SK-N-MC (cell line): ENCODE data around the gene RNF13.

ENCODE experiments used
- DNase-seq: peaks from one replicate; pipeline ENCODE4 v3.0.0-alpha.2; 2011; ENCODE audit warnings: low read depth, low spot score
- H3K27ac ChIP-seq: fragments of 200-600 bp; sonication (generic); 2 replicates; pipeline ENCODE4 v1.5.1; 2016; ENCODE audit warnings: mixed run types
- H3K36me3 ChIP-seq: fragments of 200-600 bp; sonication (generic); 2 replicates; pipeline ENCODE4 v1.6.1; 2017; ENCODE audit warnings: antibody characterized with exemption, low read length, mixed read lengths; ENCODE audit not compliant: insufficient read depth
- H3K4me3 ChIP-seq: fragments of 200-600 bp; sonication (generic); 2 replicates; pipeline ENCODE4 v1.5.1; 2016
- H3K9ac ChIP-seq: fragments of 200-600 bp; sonication (generic); 2 replicates; pipeline ENCODE4 v1.8.0; 2017; ENCODE audit warnings: mixed run types, mixed read lengths; ENCODE audit not compliant: insufficient read length
- H3K9me3 ChIP-seq: fragments of 200-600 bp; sonication (generic); 2 replicates; pipeline ENCODE4 v1.6.1; 2017; ENCODE audit warnings: low read depth, mild to moderate bottlenecking, antibody characterized with exemption, low read length, moderate library complexity, mixed read lengths
- EZH2 ChIP-seq: fragments of 200-600 bp; sonication (generic); IDR thresholded peaks from one replicate; pipeline ENCODE4 v1.6.1; 2017; ENCODE audit warnings: antibody characterized with exemption
- FOXP2 ChIP-seq: optimal IDR thresholded peaks from 2 replicates; pipeline ENCODE3; 2011; ENCODE audit warnings: mild to moderate bottlenecking, moderate library complexity; ENCODE audit not compliant: insufficient read depth; ENCODE audit errors: extremely low read length, control extremely low read depth
- POLR2AphosphoS5 ChIP-seq: IDR thresholded peaks from 2 replicates; pipeline ENCODE4 v1.6.1; 2012; ENCODE audit warnings: mild to moderate bottlenecking, low read depth, low read length, borderline replicate concordance

RNF13 gene

GRCh38 chr3:149839896-149840295, 26.9 kb downstream of the RNF13 start:
- Histone ChIP-seq H3K9ac (no peak overlapping the region), H3K4me3 (no peak overlapping the region), H3K27ac (no peak overlapping the region), H3K36me3 (no peaks in the 10 kb centered on the region), H3K9me3 (no peaks in the 10 kb centered on the region)
- TF ChIP-seq FOXP2 (no peak), POLR2AphosphoS5 (no peak), EZH2 (no peak)
- DNase-seq, result no peak

- Histone ChIP-seq H3K4me3 (no peak overlapping the region), H3K27ac (no peak overlapping the region), H3K36me3 (peaks cover 8% of the 10 kb centered on the region; the same call in 1 of the 2 replicates), H3K9ac (no peak overlapping the region), H3K9me3 (no peaks in the 10 kb centered on the region)
- DNase-seq, result no peak
- TF ChIP-seq POLR2AphosphoS5 (no peak), FOXP2 (no peak), EZH2 (no peak)
Observed at GRCh38 chr3:149843502-149843901, 30.5 kb downstream of the RNF13 start.

DNA sequence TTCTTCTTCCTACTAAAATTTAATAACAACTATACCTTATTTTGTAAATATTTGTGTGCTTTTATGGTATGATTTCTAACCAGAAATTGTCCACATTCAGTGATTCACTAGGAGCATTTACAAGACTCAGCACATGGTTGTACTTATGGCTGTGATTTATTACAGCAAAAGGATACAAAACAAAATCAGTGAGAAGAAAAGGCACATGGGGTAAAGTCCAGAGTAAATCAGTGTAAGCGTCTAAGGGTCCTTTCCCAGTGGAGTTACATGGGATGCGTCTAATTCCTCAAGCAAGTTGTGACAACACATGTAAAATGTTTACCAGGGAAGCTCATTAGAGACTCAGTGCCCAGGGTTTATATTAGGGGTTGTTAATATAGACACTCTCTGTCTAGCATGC, 31.1 kb downstream of the RNF13 start:
- no peak overlapping the region for H3K27ac ChIP-seq

DNA sequence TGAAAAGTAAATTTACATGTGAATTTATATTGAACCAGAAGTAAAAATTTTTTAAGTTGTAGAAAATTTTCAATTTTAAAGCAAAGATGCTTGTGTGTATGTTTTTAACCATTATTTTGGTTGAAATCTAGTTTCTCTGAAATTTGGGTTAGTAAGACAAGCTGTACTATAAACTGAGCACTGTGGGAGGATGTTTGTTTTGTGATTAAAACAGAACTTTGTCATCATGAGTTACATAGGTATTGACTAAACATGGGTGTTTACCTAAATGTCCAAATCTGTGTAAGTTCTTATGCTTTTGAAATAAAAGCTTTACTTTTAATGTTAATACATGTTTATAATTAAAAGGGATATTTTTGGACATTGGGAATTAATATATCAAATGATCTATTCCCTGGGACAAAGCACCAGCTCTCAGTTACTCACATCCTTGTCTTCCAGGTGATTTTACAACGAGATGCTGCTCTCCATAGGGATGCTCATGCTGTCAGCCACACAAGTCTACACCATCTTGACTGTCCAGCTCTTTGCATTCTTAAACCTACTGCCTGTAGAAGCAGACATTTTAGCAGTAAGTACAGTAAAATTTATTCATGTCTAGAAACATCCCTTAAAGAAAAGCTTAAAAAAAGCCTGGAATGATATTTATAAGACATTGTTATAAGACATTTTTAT, 32.7 kb downstream of the RNF13 start:
- no peak overlapping the region for H3K4me3 ChIP-seq
- H3K27ac ChIP-seq, result no peak overlapping the region
- H3K9me3 ChIP-seq, result no peaks in the 10 kb centered on the region
- peaks cover 8% of the 10 kb centered on the region; the same call in 1 of the 2 replicates for H3K36me3 ChIP-seq
- H3K9ac ChIP-seq, result no peak overlapping the region
- no peak for TF ChIP-seq FOXP2
- TF ChIP-seq POLR2AphosphoS5, result no peak
- no peak for TF ChIP-seq EZH2
- no peak for DNase-seq

More for the DNA sequence above, 31.1 kb downstream of the RNF13 start:
- TF ChIP-seq POLR2AphosphoS5 (no peak), FOXP2 (no peak), EZH2 (no peak)
- Histone ChIP-seq H3K9me3 (no peaks in the 10 kb centered on the region), H3K36me3 (peaks cover 8% of the 10 kb centered on the region; the same call in 1 of the 2 replicates), H3K9ac (no peak overlapping the region), H3K4me3 (no peak overlapping the region)
- DNase-seq, result no peak

DNA sequence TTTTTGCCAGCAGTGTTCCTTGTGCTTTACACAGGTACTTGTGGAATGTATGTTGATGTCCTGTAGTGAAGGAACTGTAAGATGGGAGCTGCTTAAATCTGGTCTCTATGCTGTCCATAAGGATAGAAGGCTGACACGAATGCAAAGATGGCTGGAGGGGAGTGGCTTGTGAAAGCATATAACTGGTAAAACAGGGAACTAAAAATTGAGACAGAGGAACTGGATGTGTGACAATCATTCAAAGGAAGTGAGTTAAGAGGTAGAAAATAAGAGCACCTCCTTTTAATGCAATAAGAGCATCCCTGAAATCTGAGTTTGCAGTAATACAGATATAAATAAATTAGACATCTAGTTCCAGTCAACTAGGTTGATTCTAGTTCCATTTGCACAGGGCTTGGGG, 35.2 kb downstream of the RNF13 start:
- no peak for TF ChIP-seq EZH2
- no peak for TF ChIP-seq FOXP2
- TF ChIP-seq POLR2AphosphoS5, result no peak

DNA sequence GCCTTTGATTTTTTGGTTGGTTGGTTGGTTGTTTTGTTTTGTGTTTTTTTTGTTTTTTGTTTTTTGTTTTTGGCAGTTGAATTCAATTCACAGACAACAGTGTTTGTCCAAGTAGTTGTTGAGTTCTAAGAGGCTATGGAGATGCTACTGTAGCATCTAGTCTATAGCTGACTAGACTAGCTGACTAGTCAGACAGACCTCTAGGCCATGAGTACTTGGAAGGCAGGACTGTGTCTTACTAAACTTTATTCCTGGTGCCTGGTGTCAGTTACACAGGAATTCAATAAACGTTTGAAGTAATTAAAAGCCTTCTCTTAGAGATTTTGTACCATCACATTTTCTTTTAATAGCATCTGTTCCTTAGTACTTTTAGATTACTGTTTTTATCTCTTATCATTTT, 35.7 kb downstream of the RNF13 start:
- Histone ChIP-seq H3K9ac (no peak overlapping the region), H3K9me3 (no peaks in the 10 kb centered on the region), H3K36me3 (peaks cover 8% of the 10 kb centered on the region; the same call in 1 of the 2 replicates), H3K4me3 (no peak overlapping the region), H3K27ac (no peak overlapping the region)
- DNase-seq, result no peak
- TF ChIP-seq FOXP2, result no peak
- no peak for TF ChIP-seq EZH2
- no peak for TF ChIP-seq POLR2AphosphoS5

More for the DNA sequence above, 35.2 kb downstream of the RNF13 start:
- H3K4me3 ChIP-seq, result no peak overlapping the region
- H3K36me3 ChIP-seq, result peaks cover 8% of the 10 kb centered on the region; the same call in 1 of the 2 replicates
- no peaks in the 10 kb centered on the region for H3K9me3 ChIP-seq
- H3K27ac ChIP-seq, result no peak overlapping the region
- H3K9ac ChIP-seq, result no peak overlapping the region
- DNase-seq, result no peak

- TF ChIP-seq FOXP2 (no peak), EZH2 (no peak), POLR2AphosphoS5 (no peak)
- Histone ChIP-seq H3K9ac (no peak overlapping the region), H3K27ac (no peak overlapping the region), H3K4me3 (no peak overlapping the region), H3K9me3 (peaks cover 5% of the 10 kb centered on the region; the same call in 1 of the 2 replicates), H3K36me3 (peaks cover 23% of the 10 kb centered on the region)
- DNase-seq, result no peak
Observed at GRCh38 chr3:149850787-149851584, 38.0 kb downstream of the RNF13 start.

GRCh38 chr3:149858911-149859310, 45.9 kb downstream of the RNF13 start:
- DNase-seq, result no peak
- no peak overlapping the region for H3K27ac ChIP-seq
- peaks cover 9% of the 10 kb centered on the region; the same call in 1 of the 2 replicates for H3K9me3 ChIP-seq
- no peak for TF ChIP-seq POLR2AphosphoS5
- no peak for TF ChIP-seq EZH2
- no peak for TF ChIP-seq FOXP2
- H3K9ac ChIP-seq, result no peak overlapping the region
- H3K4me3 ChIP-seq, result no peak overlapping the region
- H3K36me3 ChIP-seq, result peaks cover 40% of the 10 kb centered on the region
